SU-DHL-6 (cell line): ENCODE data around the gene NELFE.

Experiments
- H2AFZ ChIP-seq: fragments of 200-600 bp; sonication (generic); 2 replicates; pipeline ENCODE4 v1.6.1; 2014; ENCODE audit warnings: low read depth, mild to moderate bottlenecking, moderate library complexity, mixed read lengths, antibody characterized with exemption, low read length; ENCODE audit not compliant: severe bottlenecking
- H3F3A ChIP-seq: fragments of 200-600 bp; shearing (Covaris generic); 2 replicates; pipeline ENCODE4 v1.6.0; 2016; ENCODE audit warnings: antibody characterized with exemption, mild to moderate bottlenecking; ENCODE audit not compliant: insufficient read depth
- H3K27ac ChIP-seq: fragments of 200-600 bp; sonication (generic); 2 replicates; pipeline ENCODE4 v1.5.1; 2016; ENCODE audit warnings: low read depth, mild to moderate bottlenecking, low read length, moderate library complexity, mixed read lengths
- H3K27me3 ChIP-seq: fragments of 200-600 bp; sonication (generic), shearing (Covaris generic); 2 replicates; pipeline ENCODE4 v1.6.0; 2014; ENCODE audit warnings: mild to moderate bottlenecking, low read length
- H3K36me3 ChIP-seq: fragments of 200-600 bp; sonication (generic); 2 replicates; pipeline ENCODE4 v1.6.1; 2014; ENCODE audit warnings: mild to moderate bottlenecking, low read length, mixed read lengths
- H3K4me2 ChIP-seq: fragments of 300-600, 200-600 bp; shearing (Covaris generic), sonication (generic); 2 replicates; pipeline ENCODE4 v1.6.0; 2014; ENCODE audit warnings: low read length, low read depth, mild to moderate bottlenecking; ENCODE audit not compliant: poor library complexity, severe bottlenecking
- H3K4me3 ChIP-seq: fragments of 200-600 bp; sonication (generic); 2 replicates; pipeline ENCODE4 v1.5.1; 2014; ENCODE audit warnings: antibody characterized with exemption, low read length, mild to moderate bottlenecking, mixed read lengths; ENCODE audit not compliant: insufficient read depth, poor library complexity, severe bottlenecking
- H3K79me2 ChIP-seq: fragments of 200-600 bp; sonication (generic); 2 replicates; pipeline ENCODE4 v1.6.1; 2014; ENCODE audit warnings: mild to moderate bottlenecking, low read length, moderate library complexity; ENCODE audit not compliant: insufficient read depth
- H3K9ac ChIP-seq: fragments of 200-600 bp; sonication (generic); 2 replicates; pipeline ENCODE4 v1.7.0; 2014; ENCODE audit warnings: mild to moderate bottlenecking, low read length
- H3K9me2 ChIP-seq: fragments of 200-600 bp; sonication (generic); replicated peaks from 2 replicates; pipeline ENCODE4 v1.6.1; 2014; ENCODE audit warnings: low read length; ENCODE audit not compliant: insufficient read depth
- H3K9me3 ChIP-seq: fragments of 200-600 bp; sonication (generic); 2 replicates; pipeline ENCODE4 v1.6.1; 2014; ENCODE audit warnings: low read length, mixed read lengths; ENCODE audit not compliant: insufficient read depth
- H4K20me1 ChIP-seq: fragments of 200-600 bp; sonication (generic); 2 replicates; pipeline ENCODE4 v1.6.1; 2014; ENCODE audit warnings: low read depth, mild to moderate bottlenecking, antibody characterized with exemption, low read length, moderate library complexity, mixed read lengths
- CTCF ChIP-seq: fragments of 200-600 bp; sonication (generic); IDR thresholded peaks from one replicate; pipeline ENCODE4 v1.5.1; 2017; ENCODE audit warnings: antibody characterized with exemption, mild to moderate bottlenecking, low read length, moderate library complexity; ENCODE audit not compliant: insufficient read depth, poor library complexity, severe bottlenecking
- EZH2phosphoT487 ChIP-seq: fragments of 200-600 bp; sonication (generic), shearing (Covaris generic); conservative IDR thresholded peaks from 2 replicates; pipeline ENCODE4 v1.6.1; 2018; ENCODE audit warnings: mild to moderate bottlenecking, antibody characterized with exemption, low read length, moderate library complexity, mixed read lengths

Gene NELFE

GRCh38 chr6:31966506-31966905, 7.7 kb upstream of the NELFE start:
- peaks cover 3% of the 10 kb centered on the region; the same call in 1 of the 2 replicates for H3K36me3 ChIP-seq

GRCh38 chr6:31965700-31966099, 6.9 kb upstream of the NELFE start:
- Histone ChIP-seq H3K4me3 (no peak overlapping the region), H3K4me2 (no peak overlapping the region), H3K9me2 (no peaks in the 10 kb centered on the region), H3K9me3 (no peaks in the 10 kb centered on the region), H4K20me1 (no peaks in the 10 kb centered on the region), H2AFZ (no peak overlapping the region), H3K9ac (no peak overlapping the region), H3K27ac (no peak overlapping the region), H3K36me3 (peaks cover 3% of the 10 kb centered on the region; the same call in 1 of the 2 replicates), H3F3A (no peaks in the 10 kb centered on the region), H3K79me2 (peaks cover 3% of the 10 kb centered on the region; the same call in 1 of the 2 replicates), H3K27me3 (no peaks in the 10 kb centered on the region)
- no peak for TF ChIP-seq CTCF
- no peak for TF ChIP-seq EZH2phosphoT487

More at GRCh38 chr6:31966506-31966905, 7.7 kb upstream of the NELFE start:
- H3K4me3 ChIP-seq, result no peak overlapping the region
- no peaks in the 10 kb centered on the region for H4K20me1 ChIP-seq
- H3K27ac ChIP-seq, result no peak overlapping the region
- H3K27me3 ChIP-seq, result no peaks in the 10 kb centered on the region
- no peaks in the 10 kb centered on the region for H3K9me2 ChIP-seq
- H3K79me2 ChIP-seq, result peaks cover 8% of the 10 kb centered on the region; the same call in 1 of the 2 replicates
- H3K4me2 ChIP-seq, result no peak overlapping the region
- no peak overlapping the region for H2AFZ ChIP-seq
- TF ChIP-seq EZH2phosphoT487, result no peak
- no peak for TF ChIP-seq CTCF
- H3K9me3 ChIP-seq, result no peaks in the 10 kb centered on the region
- peaks cover 6% of the 10 kb centered on the region for H3F3A ChIP-seq
- no peak overlapping the region for H3K9ac ChIP-seq

GRCh38 chr6:31963921-31964320, 5.2 kb upstream of the NELFE start:
- H3K27ac ChIP-seq, result no peak overlapping the region
- H3K4me2 ChIP-seq, result no peak overlapping the region
- peaks cover 3% of the 10 kb centered on the region; the same call in 1 of the 2 replicates for H3K36me3 ChIP-seq
- no peak for TF ChIP-seq CTCF
- TF ChIP-seq EZH2phosphoT487, result no peak
- H3K9me2 ChIP-seq, result no peaks in the 10 kb centered on the region
- no peaks in the 10 kb centered on the region for H4K20me1 ChIP-seq
- H3F3A ChIP-seq, result no peaks in the 10 kb centered on the region
- no peak overlapping the region for H3K9ac ChIP-seq
- H3K4me3 ChIP-seq, result no peak overlapping the region
- no peaks in the 10 kb centered on the region for H3K9me3 ChIP-seq
- peaks cover 20% of the 10 kb centered on the region for H3K79me2 ChIP-seq
- no peak overlapping the region for H2AFZ ChIP-seq
- H3K27me3 ChIP-seq, result no peaks in the 10 kb centered on the region
